ENCODE results near the gene TENM3. TPM values are rescaled to one million over a fixed set of nuclear protein-coding genes. Genes with fewer than 3 reads are reported as not detected.

Gene TENM3
- polyA plus RNA-seq, 1 experiment = 9.2 TPM

DNA sequence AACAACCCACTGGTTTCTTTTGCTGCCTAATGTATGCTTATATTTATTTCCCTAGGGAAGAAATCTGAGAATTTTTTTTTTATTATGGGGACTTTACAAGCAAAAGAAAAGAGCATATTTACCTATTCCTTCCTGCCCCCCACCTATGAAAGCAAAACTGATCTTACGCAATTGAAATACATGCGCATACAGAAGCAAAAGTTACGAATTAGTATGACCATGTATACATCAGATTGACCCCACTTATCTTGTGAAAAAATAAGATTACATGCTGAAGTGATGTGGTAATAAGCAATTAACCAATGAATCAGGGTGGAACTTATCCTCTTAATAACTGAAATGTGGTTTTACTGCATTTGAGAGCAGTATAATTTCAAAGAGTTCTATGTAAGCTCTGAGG, 151.0 kb downstream of the TENM3 start:
- no peaks in the 10 kb centered on the region for H3K36me3 ChIP-seq (ENCODE audit: control insufficient read depth, insufficient read depth, low read length)
- DNase-seq (ENCODE audit: low read depth) = no peak
- no peak for TF ChIP-seq CTCF (IDR thresholded peaks at IDR 0.05; ENCODE audit: insufficient read depth, low read depth, low read length)
- CTCF ChIA-PET = no interaction called here
- no peak overlapping the region for H3K4me3 ChIP-seq (ENCODE audit: low read depth, low read length)
- H3K27me3 ChIP-seq (ENCODE audit: control insufficient read depth, insufficient read depth, low read length) = no peaks in the 10 kb centered on the region
- POLR2A ChIA-PET = no interaction called here

- Histone ChIP-seq H3K36me3 (ENCODE audit: control insufficient read depth, insufficient read depth, low read length) (no peaks in the 10 kb centered on the region), H3K27me3 (ENCODE audit: control insufficient read depth, insufficient read depth, low read length) (no peaks in the 10 kb centered on the region), H3K4me3 (ENCODE audit: low read depth, low read length) (no peak overlapping the region)
- ChIA-PET CTCF (no interaction called here), POLR2A (no interaction called here)
- DNase-seq (ENCODE audit: low read depth) = no peak
- TF ChIP-seq CTCF (IDR thresholded peaks at IDR 0.05; ENCODE audit: insufficient read depth, low read depth, low read length) = no peak
Measured at GRCh38 chr4:182400081-182400480, 156.9 kb downstream of the TENM3 start.

GRCh38 chr4:182400790-182401189, 157.6 kb downstream of the TENM3 start:
- CTCF ChIA-PET = no interaction called here
- POLR2A ChIA-PET = no interaction called here
- no peak overlapping the region for H3K4me3 ChIP-seq (ENCODE audit: low read depth, low read length)
- DNase-seq (ENCODE audit: low read depth) = no peak
- no peak for TF ChIP-seq CTCF (IDR thresholded peaks at IDR 0.05; ENCODE audit: insufficient read depth, low read depth, low read length)
- no peaks in the 10 kb centered on the region for H3K36me3 ChIP-seq (ENCODE audit: control insufficient read depth, insufficient read depth, low read length)
- no peaks in the 10 kb centered on the region for H3K27me3 ChIP-seq (ENCODE audit: control insufficient read depth, insufficient read depth, low read length)

DNA sequence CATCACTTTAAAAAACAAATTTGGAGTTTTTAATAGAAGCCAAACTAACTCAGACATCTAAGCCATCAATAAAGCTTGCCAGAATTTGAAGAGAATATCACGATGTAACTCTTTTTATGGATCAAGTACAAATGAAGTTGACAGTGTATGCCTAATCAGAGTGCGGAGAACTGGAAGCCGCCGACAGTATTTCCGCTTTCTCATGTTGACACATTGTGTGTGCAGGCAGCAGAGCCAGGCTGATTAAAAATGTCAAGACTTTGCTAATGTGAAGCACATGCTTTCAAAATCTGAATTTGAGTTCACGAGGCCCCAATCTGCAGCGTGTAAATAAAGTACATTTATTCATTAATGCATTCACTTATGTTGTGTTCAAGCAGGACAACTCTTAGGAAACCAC, 161.2 kb downstream of the TENM3 start:
- ChIA-PET CTCF (interaction anchor here (0.7 kb wide), 1 partner anchor 33 kb away, joined by 3 read pairs; no protein-coding TSS in a partner anchor), POLR2A (no interaction called here)
- H3K36me3 ChIP-seq (ENCODE audit: control insufficient read depth, insufficient read depth, low read length) = no peaks in the 10 kb centered on the region
- TF ChIP-seq CTCF (IDR thresholded peaks at IDR 0.05; ENCODE audit: insufficient read depth, low read depth, low read length) = no peak
- no peaks in the 10 kb centered on the region for H3K27me3 ChIP-seq (ENCODE audit: control insufficient read depth, insufficient read depth, low read length)
- no peak overlapping the region for H3K4me3 ChIP-seq (ENCODE audit: low read depth, low read length)
- DNase-seq (ENCODE audit: low read depth) = no peak

GRCh38 chr4:182405087-182405486, 161.9 kb downstream of the TENM3 start:
- Histone ChIP-seq H3K27me3 (ENCODE audit: control insufficient read depth, insufficient read depth, low read length) (no peaks in the 10 kb centered on the region), H3K4me3 (ENCODE audit: low read depth, low read length) (no peak overlapping the region), H3K36me3 (ENCODE audit: control insufficient read depth, insufficient read depth, low read length) (no peaks in the 10 kb centered on the region)
- ChIA-PET POLR2A (no interaction called here), CTCF (no interaction called here)
- DNase-seq (ENCODE audit: low read depth) = no peak
- TF ChIP-seq CTCF (IDR thresholded peaks at IDR 0.05; ENCODE audit: insufficient read depth, low read depth, low read length) = no peak

Measured in BJ (cell line).